MCF 10A (cell line): Measurements from ENCODE around the gene CCDC144A. TPM values are rescaled to one million over a fixed set of nuclear protein-coding genes. Genes with fewer than 3 reads are reported as not detected.
"Not testable (repeated sequence)": the region's sequence is repeated elsewhere in the genome, so short reads cannot be mapped to it uniquely, and the experiment has no call there.

Experiments used
- Bru-seq: library from RNA; stranded (reverse); fragments of 400-500 nt; gene quantifications from one replicate; lab custom pipeline; 2021; lab: Mats Ljungman, UMichigan
- BruChase-seq, 2 experiments: library from RNA; stranded (reverse); fragments of 400-500 nt; gene quantifications; one replicate each; lab custom pipeline; 2021; lab: Mats Ljungman, UMichigan
- BruUV-seq: library from RNA; stranded (reverse); fragments of 400-500 nt; replicated peaks from 2 replicates; lab custom pipeline; 2021; lab: Mats Ljungman, UMichigan
- CTCF ChIA-PET: fragments of 300-600 bp; sonication (Branson Sonifier 250); formaldehyde crosslinking; extraction: SDS; loops from one replicate; lab custom pipeline; 2021; ENCODE audit warnings: antibody characterized with exemption, inconsistent platforms; lab: Yijun Ruan, JAX
- POLR2A ChIA-PET: fragments of 300-600, 350-650 bp; sonication (Branson Sonifier 250); formaldehyde crosslinking; extraction: SDS; loops from one replicate; lab custom pipeline; 2020; ENCODE audit warnings: antibody characterized with exemption, inconsistent platforms; lab: Yijun Ruan, JAX
- DNase-seq: peaks from one replicate; pipeline ENCODE4 v3.0.0-alpha.2; 2018; ENCODE audit not compliant: unreplicated experiment
- H3K27ac Mint-ChIP-seq: one replicate; pipeline ENCODE4 v1.8.0; 2022; ENCODE audit warnings: mild to moderate bottlenecking, low read depth, mixed read lengths; ENCODE audit not compliant: unreplicated experiment
- H3K27me3 Mint-ChIP-seq: one replicate; pipeline ENCODE4 v1.8.0; 2022; ENCODE audit warnings: mixed read lengths; ENCODE audit not compliant: insufficient read depth, unreplicated experiment
- H3K36me3 Mint-ChIP-seq: one replicate; pipeline ENCODE4 v1.8.0; 2022; ENCODE audit warnings: mild to moderate bottlenecking, moderate library complexity, mixed read lengths; ENCODE audit not compliant: insufficient read depth, unreplicated experiment
- H3K4me1 Mint-ChIP-seq: one replicate; pipeline ENCODE4 v1.8.0; 2022; ENCODE audit warnings: mixed read lengths; ENCODE audit not compliant: insufficient read depth, unreplicated experiment
- H3K4me3 Mint-ChIP-seq: one replicate; pipeline ENCODE4 v1.8.0; 2022; ENCODE audit warnings: mild to moderate bottlenecking, moderate library complexity, mixed read lengths; ENCODE audit not compliant: unreplicated experiment
- H3K9me3 Mint-ChIP-seq: one replicate; pipeline ENCODE4 v1.8.0; 2022; ENCODE audit warnings: mixed read lengths; ENCODE audit not compliant: unreplicated experiment
- CTCF ChIP-seq: fragments of 200-600 bp; IDR thresholded peaks from one replicate; pipeline ENCODE4 v1.8.0; 2022; ENCODE audit warnings: antibody characterized with exemption, mild to moderate bottlenecking; ENCODE audit not compliant: unreplicated experiment
- intact Hi-C: fragments of 100-400 bp; cut with micrococcal nuclease; formaldehyde crosslinking; loops from 2 replicates; pipeline ENCODE4 v1.14.1; 2022
- long read RNA-seq: library from polyadenylated mRNA; stranded (forward); transcript quantifications from one replicate; pipeline ENCODE4 v2.0.0, GENCODE V29; 2022
- total RNA-seq: library from RNA; stranded (reverse); gene quantifications from 2 replicates; pipeline ENCODE4 v1.2.3, GENCODE V29; 2022

Gene CCDC144A
- 7.2 and 10.0 TPM in 2 replicates for total RNA-seq
- percentile 72 among the genes with signal in this experiment for Bru-seq, nascent RNA
- percentile 97 among the genes with signal in this experiment for BruChase-seq, experiment 1, labeled RNA remaining after a 6-hour chase
- BruChase-seq, experiment 2, labeled RNA remaining after a 2-hour chase = percentile 87 among the genes with signal in this experiment
- long read RNA-seq = 0 reads

- peak; percentile 39 for TF ChIP-seq CTCF
- H3K4me1 Mint-ChIP-seq, H3K36me3 Mint-ChIP-seq, H3K27ac Mint-ChIP-seq, DNase-seq, POLR2A ChIA-PET, H3K9me3 Mint-ChIP-seq, H3K4me3 Mint-ChIP-seq, BruUV-seq, H3K27me3 Mint-ChIP-seq, CTCF ChIA-PET, intact Hi-C loops: not testable (repeated sequence)
These were observed at the start of gene CCDC144A for GRCh38 chr17:16689731-16690281. Gene CCDC144A (plus strand): TSS chr17:16690241. CDS start chr17:16690401, 160 bp downstream.

GRCh38 chr17:16649585-16649984 is 40.5 kb upstream of the CCDC144A start:
- H3K36me3 Mint-ChIP-seq = no peaks in the 10 kb centered on the region
- CTCF ChIA-PET = no interaction called here

GRCh38 chr17:16652252-16652651 is 37.8 kb upstream of the CCDC144A start:
- no peaks in the 10 kb centered on the region for H3K36me3 Mint-ChIP-seq
- H3K4me3 Mint-ChIP-seq = no peak overlapping the region
- no peaks in the 10 kb centered on the region for H3K27me3 Mint-ChIP-seq
- TF ChIP-seq CTCF = no peak
- no TSS peak for BruUV-seq
- H3K4me1 Mint-ChIP-seq = peaks cover 6% of the 10 kb centered on the region
- no peak overlapping the region for H3K27ac Mint-ChIP-seq
- no peak for DNase-seq
- H3K9me3 Mint-ChIP-seq = no peaks in the 10 kb centered on the region
- ChIA-PET POLR2A (interaction anchor here (0.6 to 1.4 kb wide), 10 partner anchors 8 to 438 kb away, joined by 3 to 5 read pairs (median 3); no protein-coding TSS in a partner anchor), CTCF (interaction anchor here (0.5 to 0.6 kb wide), 2 partner anchors 216 to 289 kb away, joined by 3 read pairs; no protein-coding TSS in a partner anchor)
- intact Hi-C loops = loop anchor here (5.0 kb wide), 1 partner anchor 210 kb away; no protein-coding TSS in a partner anchor

More at GRCh38 chr17:16649585-16649984, 40.5 kb upstream of the CCDC144A start:
- TF ChIP-seq CTCF = no peak
- no TSS peak for BruUV-seq
- H3K4me3 Mint-ChIP-seq = no peak overlapping the region
- H3K27me3 Mint-ChIP-seq = no peaks in the 10 kb centered on the region
- no peak overlapping the region for H3K27ac Mint-ChIP-seq
- intact Hi-C loops = no loop called here
- peaks cover 6% of the 10 kb centered on the region for H3K4me1 Mint-ChIP-seq
- DNase-seq = no peak
- H3K9me3 Mint-ChIP-seq = no peaks in the 10 kb centered on the region
- POLR2A ChIA-PET = no interaction called here

- Mint-ChIP-seq H3K27me3 (no peaks in the 10 kb centered on the region), H3K4me1 (peaks cover 6% of the 10 kb centered on the region), H3K27ac (peak overlapping the region; percentile 91), H3K36me3 (no peaks in the 10 kb centered on the region), H3K9me3 (no peaks in the 10 kb centered on the region), H3K4me3 (peak overlapping the region; percentile 89)
- BruUV-seq = TSS peak; percentile 56
- ChIA-PET CTCF (interaction anchor here (0.5 kb wide), 1 partner anchor 290 kb away, joined by 3 read pairs; no protein-coding TSS in a partner anchor), POLR2A (interaction anchor here (0.6 to 1.4 kb wide), 11 partner anchors 9 to 438 kb away, joined by 3 to 5 read pairs (median 4); no protein-coding TSS in a partner anchor)
- no peak for DNase-seq
- intact Hi-C loops = loop anchor here (5.0 kb wide), 1 partner anchor 209 kb away; no protein-coding TSS in a partner anchor
- TF ChIP-seq CTCF = no peak
These were observed 37.1 kb upstream of the CCDC144A start for GRCh38 chr17:16652847-16653366.
